OCI-LY1 (cell line): ENCODE measurements around the gene IFI16.

Experiments used
- H2AFZ ChIP-seq: fragments of 200-600 bp; sonication (generic), shearing (Covaris generic); 2 replicates; pipeline ENCODE4 v1.6.0; 2014; ENCODE audit warnings: antibody characterized with exemption, mild to moderate bottlenecking, low read length
- H3F3A ChIP-seq: fragments of 200-600 bp; sonication (generic), shearing (Covaris generic); 2 replicates; pipeline ENCODE4 v1.6.0; 2014; ENCODE audit warnings: mild to moderate bottlenecking, antibody characterized with exemption, low read length, moderate library complexity; ENCODE audit not compliant: insufficient read depth
- H3K27ac ChIP-seq: fragments of 200-600 bp; sonication (generic); 2 replicates; pipeline ENCODE4 v1.5.1; 2014; ENCODE audit warnings: low read length, mixed run types, mild to moderate bottlenecking, low read depth; ENCODE audit not compliant: poor library complexity, severe bottlenecking
- H3K27me3 ChIP-seq: fragments of 200-600 bp; sonication (generic); 2 replicates; pipeline ENCODE4 v1.6.0; 2014; ENCODE audit warnings: antibody characterized with exemption, mild to moderate bottlenecking, low read length, moderate library complexity; ENCODE audit not compliant: insufficient read depth
- H3K36me3 ChIP-seq: fragments of 200-600 bp; sonication (generic); 2 replicates; pipeline ENCODE4 v1.6.1; 2014; ENCODE audit warnings: mild to moderate bottlenecking, antibody characterized with exemption, low read length, moderate library complexity, mixed read lengths; ENCODE audit not compliant: insufficient read depth
- H3K4me1 ChIP-seq: fragments of 200-600 bp; sonication (generic); 2 replicates; pipeline ENCODE4 v1.5.1; 2014; ENCODE audit warnings: mild to moderate bottlenecking, low read length, moderate library complexity; ENCODE audit not compliant: insufficient read depth, severe bottlenecking
- H3K4me2 ChIP-seq: fragments of 200-600 bp; sonication (generic), shearing (Covaris generic); 2 replicates; pipeline ENCODE4 v1.6.1; 2014; ENCODE audit warnings: low read length
- H3K4me3 ChIP-seq: fragments of 200-600 bp; sonication (generic); 2 replicates; pipeline ENCODE4 v1.5.1; 2014; ENCODE audit warnings: low read length, low read depth, mild to moderate bottlenecking, mixed read lengths; ENCODE audit not compliant: poor library complexity, severe bottlenecking
- H3K79me2 ChIP-seq: fragments of 200-600 bp; shearing (Covaris generic); 2 replicates; pipeline ENCODE4 v1.6.1; 2016; ENCODE audit warnings: mixed run types, low read length, mixed read lengths; ENCODE audit not compliant: insufficient read depth
- H3K9ac ChIP-seq: fragments of 200-600 bp; sonication (generic), shearing (Covaris generic); 2 replicates; pipeline ENCODE4 v1.6.1; 2014; ENCODE audit warnings: mild to moderate bottlenecking, low read length, mixed read lengths
- H3K9me2 ChIP-seq: fragments of 200-600 bp; sonication (generic), shearing (Covaris generic); 2 replicates; pipeline ENCODE4 v1.6.1; 2014; ENCODE audit warnings: low read depth, mild to moderate bottlenecking, low read length, mixed read lengths
- H3K9me3 ChIP-seq: fragments of 200-600 bp; shearing (Covaris generic); 2 replicates; pipeline ENCODE4 v1.6.1; 2014; ENCODE audit warnings: low read length, mixed read lengths
- H4K20me1 ChIP-seq: fragments of 200-600 bp; sonication (generic), shearing (Covaris generic); 2 replicates; pipeline ENCODE4 v1.6.0; 2016; ENCODE audit warnings: mild to moderate bottlenecking, low read length; ENCODE audit not compliant: insufficient read depth
- CTCF ChIP-seq: fragments of 200-600 bp; sonication (generic), shearing (Covaris generic); IDR thresholded peaks from 2 replicates; pipeline ENCODE4 v1.5.1; 2017; ENCODE audit warnings: mild to moderate bottlenecking, antibody characterized with exemption, low read length, moderate library complexity, mixed read lengths
- EZH2 ChIP-seq: fragments of 200-600 bp; sonication (generic), shearing (Covaris generic); IDR thresholded peaks from 2 replicates; pipeline ENCODE4 v1.8.0; 2017; ENCODE audit warnings: borderline replicate concordance, mixed run types, mild to moderate bottlenecking, antibody characterized with exemption, low read length, moderate library complexity, mixed read lengths

IFI16 gene

GRCh38 chr1:159066108-159066507, 56.4 kb downstream of the IFI16 start:
- no peaks in the 10 kb centered on the region for H3K9me2 ChIP-seq

GRCh38 chr1:159067699-159068621, 58.3 kb downstream of the IFI16 start:
- H4K20me1 ChIP-seq = no peaks in the 10 kb centered on the region
- TF ChIP-seq EZH2 (no peak), CTCF (no peak)
- peak overlapping the region; percentile 42 for H3K4me3 ChIP-seq
- H3K27ac ChIP-seq = peak overlapping the region; percentile 100
- peaks cover 53% of the 10 kb centered on the region for H3K4me1 ChIP-seq
- H3K9me3 ChIP-seq = no peaks in the 10 kb centered on the region
- H3K79me2 ChIP-seq = no peaks in the 10 kb centered on the region
- peaks cover 14% of the 10 kb centered on the region; the same call in 1 of the 2 replicates for H3F3A ChIP-seq
- no peak overlapping the region for H2AFZ ChIP-seq
- H3K27me3 ChIP-seq = no peaks in the 10 kb centered on the region
- H3K4me2 ChIP-seq = peak overlapping the region; percentile 73
- H3K36me3 ChIP-seq = no peaks in the 10 kb centered on the region; the same call in 1 of the 2 replicates
- H3K9me2 ChIP-seq = no peaks in the 10 kb centered on the region
- peak overlapping the region; percentile 66 for H3K9ac ChIP-seq

More at GRCh38 chr1:159066108-159066507, 56.4 kb downstream of the IFI16 start:
- Histone ChIP-seq H3K79me2 (no peaks in the 10 kb centered on the region), H3K4me2 (peak overlapping the region; percentile 15; the same call in 1 of the 2 replicates), H2AFZ (peak overlapping the region; percentile 64; the same call in 1 of the 2 replicates), H3K9me3 (no peaks in the 10 kb centered on the region), H3K36me3 (no peaks in the 10 kb centered on the region; the same call in 1 of the 2 replicates), H3K9ac (no peak overlapping the region; the same call in 1 of the 2 replicates), H3F3A (peaks cover 14% of the 10 kb centered on the region; the same call in 1 of the 2 replicates), H3K4me1 (peaks cover 53% of the 10 kb centered on the region), H3K27me3 (no peaks in the 10 kb centered on the region), H3K27ac (peak overlapping the region; percentile 100), H4K20me1 (no peaks in the 10 kb centered on the region), H3K4me3 (no peak overlapping the region)
- TF ChIP-seq EZH2 (no peak), CTCF (no peak)

GRCh38 chr1:159068886-159069285, 59.2 kb downstream of the IFI16 start:
- H3K4me1 ChIP-seq = peaks cover 53% of the 10 kb centered on the region
- peak overlapping the region; percentile 100 for H3K27ac ChIP-seq
- H3F3A ChIP-seq = peaks cover 14% of the 10 kb centered on the region; the same call in 1 of the 2 replicates
- H3K4me3 ChIP-seq = no peak overlapping the region
- no peak overlapping the region for H3K4me2 ChIP-seq
- TF ChIP-seq EZH2 (no peak), CTCF (no peak)
- no peaks in the 10 kb centered on the region for H3K27me3 ChIP-seq
- H3K36me3 ChIP-seq = no peaks in the 10 kb centered on the region; the same call in 1 of the 2 replicates
- H3K9ac ChIP-seq = no peak overlapping the region
- H2AFZ ChIP-seq = no peak overlapping the region
- no peaks in the 10 kb centered on the region for H3K79me2 ChIP-seq
- H3K9me2 ChIP-seq = no peaks in the 10 kb centered on the region
- no peaks in the 10 kb centered on the region for H3K9me3 ChIP-seq
- no peaks in the 10 kb centered on the region for H4K20me1 ChIP-seq
